ENCODE data around the gene CDR2L.
"Not testable (repeated sequence)": the region's sequence is repeated elsewhere in the genome, so short reads cannot be mapped to it uniquely, and the experiment has no call there.

CDR2L gene

DNA sequence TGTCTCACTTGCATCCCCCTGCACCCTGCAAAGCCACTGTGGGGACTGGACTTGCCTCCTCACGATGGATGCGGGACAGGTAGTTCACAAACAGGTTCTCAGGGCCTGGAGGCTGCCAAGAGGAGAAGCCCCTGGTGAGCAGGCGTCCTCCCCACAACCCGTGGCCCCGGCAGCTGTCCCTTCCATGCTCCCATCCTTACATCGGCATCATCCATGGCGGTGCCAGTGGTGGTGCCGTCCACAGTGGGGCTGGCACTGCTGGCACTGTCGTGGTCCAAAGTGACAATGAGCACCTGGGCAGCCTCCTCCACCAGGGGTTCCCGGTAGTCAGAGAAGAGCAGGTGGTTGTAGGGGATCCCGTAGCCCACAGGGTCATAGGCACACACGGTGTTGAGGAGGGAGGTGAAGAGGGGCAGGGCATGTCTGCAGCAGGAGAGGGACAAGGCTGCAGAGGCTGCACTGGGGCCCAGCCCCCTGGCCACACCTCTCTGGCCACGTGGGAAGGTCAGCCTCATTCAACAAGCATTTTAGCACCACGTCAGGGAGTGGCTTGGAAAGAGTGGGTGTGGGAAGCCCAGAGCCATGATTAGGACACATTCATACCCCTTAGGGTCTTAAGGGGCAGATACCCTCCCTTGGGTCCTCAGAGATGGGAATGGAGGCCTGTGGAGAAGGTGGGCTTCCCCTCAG, 27.5 kb upstream of the CDR2L start:
- DNase-seq (ENCODE audit: low read depth in 3 of 3, low spot score in 1 of 3) = no peak

DNA sequence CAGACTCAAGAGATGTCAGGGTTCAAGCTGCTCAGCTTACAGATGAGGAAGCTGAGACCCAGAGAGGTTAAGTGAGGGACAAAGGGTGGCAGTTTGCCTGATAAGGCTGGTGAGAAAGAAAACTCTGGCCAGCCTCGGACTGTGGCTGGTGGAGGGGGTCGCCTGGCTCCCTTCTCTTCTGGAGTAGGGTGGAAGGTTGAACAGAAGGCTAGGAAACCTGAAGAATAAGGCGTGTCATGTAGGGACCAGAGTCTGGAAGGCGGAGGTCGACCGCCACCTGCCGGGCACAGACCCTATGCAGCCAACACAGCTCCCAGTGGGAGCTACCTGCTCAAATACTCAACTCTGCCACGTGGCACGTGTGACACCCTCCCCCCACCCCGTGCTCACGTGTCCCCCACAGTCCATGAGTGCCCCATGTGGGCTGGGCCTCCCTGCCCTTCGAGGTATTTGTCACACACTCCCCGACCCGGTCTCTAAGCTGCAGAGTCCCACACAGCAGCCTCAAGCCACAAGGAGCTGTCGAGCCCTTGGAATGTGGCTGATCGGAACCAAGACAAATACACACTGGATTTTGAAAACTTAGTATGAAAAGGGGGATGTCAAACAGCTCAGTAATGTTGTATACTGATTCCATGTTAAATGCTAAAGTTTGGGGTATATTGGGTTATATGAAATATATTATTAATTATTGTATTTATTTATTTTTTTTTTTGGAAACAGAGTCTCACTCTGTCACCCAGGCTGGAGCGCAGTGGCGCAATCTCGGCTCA, 26.7 kb upstream of the CDR2L start:
- peak in 1 of 3 donors; percentile 44 for DNase-seq (ENCODE audit: low read depth in 3 of 3, low spot score in 1 of 3)

DNA sequence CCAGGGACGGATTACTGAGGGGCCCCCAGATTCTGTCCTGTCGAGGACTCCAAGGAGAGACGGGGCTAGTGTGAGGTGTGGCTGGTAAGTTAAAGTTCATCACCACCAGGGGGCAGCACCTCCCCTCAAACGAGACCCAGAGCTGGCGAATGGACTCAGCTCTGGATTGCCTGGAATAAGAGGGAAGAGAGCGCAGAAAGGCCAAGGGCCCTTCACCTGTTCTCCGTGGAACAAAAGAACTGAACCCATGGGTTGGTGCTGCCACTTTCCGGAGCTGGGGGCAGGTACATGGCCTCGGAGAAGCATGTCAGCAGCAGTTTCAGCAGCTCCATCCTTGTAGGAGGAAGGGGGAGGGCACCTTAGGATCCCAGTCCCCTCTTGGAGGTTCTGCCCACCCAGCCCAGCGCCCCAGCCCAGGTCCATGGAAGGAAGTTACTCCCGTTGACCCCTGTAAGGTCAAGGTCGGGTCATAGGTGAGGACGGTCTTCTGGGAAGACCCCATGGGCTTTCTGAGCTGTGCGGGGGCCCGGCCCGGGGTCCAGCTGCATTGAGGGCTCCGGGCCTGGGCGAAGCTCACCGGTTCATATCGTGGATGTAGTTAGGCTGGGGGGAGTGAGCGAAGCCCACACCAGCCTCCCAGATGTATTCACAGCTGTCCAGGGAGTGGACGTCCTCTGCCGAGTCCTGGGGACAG, 25.6 kb upstream of the CDR2L start:
- DNase-seq (ENCODE audit: low read depth in 3 of 3, low spot score in 1 of 3) = peak; percentile 67 to 78 (median 72)

DNA sequence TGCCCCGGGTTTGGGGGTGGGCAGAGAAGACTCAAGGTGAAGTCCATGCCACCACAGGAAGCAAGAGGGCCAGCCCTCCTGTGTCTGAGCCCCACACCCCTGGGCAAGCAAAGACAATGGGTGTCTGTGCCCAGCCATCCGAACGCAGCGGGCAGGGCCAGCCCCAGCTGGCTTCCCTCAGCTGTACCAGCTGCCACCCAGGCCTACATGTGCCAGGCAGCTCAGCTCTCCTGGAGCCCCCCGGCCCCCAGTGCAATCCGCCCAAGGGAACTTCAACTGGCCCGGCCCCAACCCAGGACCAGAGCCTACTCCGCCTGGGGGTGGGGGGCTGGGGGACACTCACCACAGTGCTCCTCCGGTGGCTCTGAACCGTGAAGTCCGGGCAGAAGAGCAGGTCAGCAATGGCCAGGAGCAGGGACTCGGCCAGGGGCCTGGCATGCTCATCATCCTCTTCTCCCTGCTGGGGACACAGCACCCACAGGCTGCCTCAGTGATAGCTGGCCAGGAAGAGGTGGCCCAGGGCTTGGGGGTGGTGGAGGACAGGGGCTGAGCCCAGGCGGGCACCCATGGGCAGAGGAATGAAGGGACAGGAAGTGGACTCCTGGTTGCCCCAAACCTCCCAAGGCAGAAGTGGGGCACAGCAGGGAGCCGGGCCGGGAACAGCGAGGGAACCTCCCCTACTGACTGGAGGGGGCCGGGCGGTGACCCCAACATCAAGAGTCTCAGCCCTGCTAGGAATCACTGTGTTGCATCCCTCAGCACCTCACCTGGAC, 24.6 kb upstream of the CDR2L start:
- DNase-seq (ENCODE audit: low read depth in 3 of 3, low spot score in 1 of 3) = no peak

DNA sequence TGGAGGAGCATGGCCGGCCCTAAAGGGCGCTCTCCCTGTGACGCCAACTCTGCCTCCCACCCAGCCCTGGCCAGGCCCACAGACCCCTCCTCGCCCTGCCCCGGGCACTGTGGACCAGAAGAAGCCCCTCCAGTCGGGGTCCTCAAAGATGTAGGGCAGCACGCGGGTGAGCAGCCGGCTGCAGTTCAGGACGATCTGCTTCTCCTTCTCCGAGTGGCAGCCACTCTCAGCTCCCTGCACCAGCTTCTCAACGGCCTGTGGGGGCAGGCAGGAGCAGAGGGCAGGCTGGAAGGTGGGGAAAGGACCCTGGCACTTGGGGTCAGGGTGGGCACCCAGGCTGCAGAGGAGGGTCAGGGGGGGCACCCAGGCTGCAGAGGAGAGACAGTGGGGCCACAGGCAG, 23.8 kb upstream of the CDR2L start:
- DNase-seq (ENCODE audit: low read depth in 3 of 3, low spot score in 1 of 3) = no peak

DNA sequence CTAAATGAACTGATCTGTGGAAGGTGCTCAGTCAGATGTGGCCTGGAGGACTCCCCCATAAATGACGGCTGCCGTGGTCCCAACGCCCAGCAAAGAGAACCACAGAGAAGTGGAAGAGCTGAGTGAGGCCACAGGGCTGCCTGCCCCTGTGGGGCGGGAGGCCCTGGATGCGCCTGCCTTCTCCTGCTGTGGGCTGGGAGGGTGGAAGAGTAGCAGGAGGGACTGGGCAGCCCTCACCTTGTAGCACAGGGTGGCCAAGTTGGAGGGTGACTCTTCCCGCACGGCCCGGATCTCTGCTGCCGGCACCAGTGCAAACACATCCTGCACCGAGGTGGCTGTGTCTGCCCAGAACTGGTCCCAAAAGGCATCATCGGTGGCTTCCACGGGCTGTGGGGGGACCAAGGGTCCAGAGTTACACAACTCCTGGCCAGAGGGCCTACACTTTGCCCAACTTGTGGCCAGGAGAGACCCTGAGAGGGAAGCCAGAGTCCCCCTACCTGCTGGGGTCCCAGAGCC, 23.1 kb upstream of the CDR2L start:
- no peak for DNase-seq (ENCODE audit: low read depth in 3 of 3, low spot score in 1 of 3)

DNA sequence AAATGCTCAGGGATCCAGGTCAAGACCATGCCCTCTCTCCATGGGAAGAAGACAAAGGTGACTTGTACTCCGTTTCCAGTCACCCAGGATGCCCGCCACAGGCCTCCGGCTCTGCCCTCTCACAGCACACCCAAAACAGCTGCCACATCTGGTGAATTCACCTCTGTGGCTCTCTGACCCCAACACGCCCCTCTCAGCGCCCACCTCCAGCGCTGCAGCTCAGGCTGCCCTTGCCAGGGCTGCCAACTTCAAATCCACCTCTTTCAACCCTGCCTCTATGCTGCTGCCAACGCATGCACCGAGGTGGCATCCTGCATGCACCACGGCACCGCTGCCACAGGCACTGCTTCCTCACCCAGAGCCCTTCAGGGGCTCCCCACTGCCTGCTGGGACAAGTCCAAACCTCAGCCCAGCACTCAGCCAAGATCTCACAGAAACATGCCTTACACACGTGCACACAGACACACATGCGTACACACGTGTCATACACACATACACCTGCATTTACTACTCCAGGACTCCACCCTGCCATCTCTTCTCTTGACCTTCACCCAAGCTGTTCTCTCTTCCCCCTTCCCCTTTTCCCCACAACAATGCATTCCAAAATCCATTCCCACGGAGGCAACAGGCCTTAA, 22.3 kb upstream of the CDR2L start:
- DNase-seq (ENCODE audit: low read depth in 3 of 3, low spot score in 1 of 3) = no peak

DNA sequence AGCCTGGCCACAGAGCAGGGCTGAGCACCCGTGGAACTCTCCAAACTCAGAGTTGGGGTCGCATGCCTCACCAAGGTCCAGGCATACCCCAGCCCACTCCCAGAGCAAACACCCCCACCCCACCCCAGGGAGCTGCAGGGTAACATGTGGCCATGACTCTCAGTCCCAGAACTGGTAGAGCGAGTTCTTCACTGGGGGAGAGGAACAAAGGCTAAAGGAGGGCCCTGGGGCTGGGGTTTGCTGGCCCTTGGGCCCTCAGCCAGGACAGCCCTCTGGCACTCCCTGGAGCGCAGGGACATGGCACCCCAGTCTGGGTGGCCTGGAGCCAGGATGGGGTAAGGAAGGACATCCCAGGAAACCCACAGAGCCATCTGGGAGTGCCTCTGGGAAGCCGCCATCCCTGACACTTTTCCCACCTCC, 19.1 kb upstream of the CDR2L start:
- DNase-seq (ENCODE audit: low read depth in 3 of 3, low spot score in 1 of 3) = no peak

DNA sequence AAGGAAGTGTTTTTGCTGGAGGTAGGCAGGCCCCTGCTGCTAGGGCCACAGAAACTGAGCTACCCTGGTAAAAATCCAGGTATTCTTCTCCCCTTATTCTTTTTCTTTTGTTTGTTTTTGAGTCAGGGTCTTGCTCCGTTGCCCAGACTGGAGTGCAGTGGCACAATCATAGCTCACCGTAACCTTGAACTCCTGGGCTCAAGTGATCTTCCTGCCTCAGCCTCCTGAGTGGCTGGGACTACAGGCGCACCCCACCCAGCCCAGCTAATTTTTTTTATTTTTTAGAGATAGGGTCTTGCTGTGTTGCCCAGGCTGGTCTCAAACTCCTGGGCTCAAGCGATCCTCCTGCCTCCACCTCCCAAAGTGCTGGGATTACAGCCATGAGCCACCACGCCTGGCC, 17.9 kb upstream of the CDR2L start:
- DNase-seq (ENCODE audit: low read depth in 3 of 3, low spot score in 1 of 3) = not testable (repeated sequence)

DNA sequence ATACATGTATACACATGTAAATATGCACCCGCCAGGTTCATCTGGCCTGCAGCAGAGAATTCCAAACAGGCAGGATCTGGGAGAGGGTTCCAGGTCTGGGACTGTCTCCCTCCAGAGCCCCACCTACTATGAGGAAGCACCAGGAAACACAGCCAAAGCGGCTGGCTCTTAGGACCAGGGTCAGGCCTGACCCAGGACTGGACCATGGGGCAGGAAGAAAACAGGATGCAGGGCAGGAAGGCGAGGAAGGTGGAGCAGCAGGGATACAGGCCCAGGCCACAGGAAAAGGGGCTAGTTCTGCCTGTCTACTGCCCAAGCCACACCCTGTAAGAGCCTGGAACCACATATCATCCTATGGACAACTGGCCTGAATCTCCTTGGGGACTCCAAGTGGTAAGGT, 17.0 kb upstream of the CDR2L start:
- no peak for DNase-seq (ENCODE audit: low read depth in 3 of 3, low spot score in 1 of 3)

DNA sequence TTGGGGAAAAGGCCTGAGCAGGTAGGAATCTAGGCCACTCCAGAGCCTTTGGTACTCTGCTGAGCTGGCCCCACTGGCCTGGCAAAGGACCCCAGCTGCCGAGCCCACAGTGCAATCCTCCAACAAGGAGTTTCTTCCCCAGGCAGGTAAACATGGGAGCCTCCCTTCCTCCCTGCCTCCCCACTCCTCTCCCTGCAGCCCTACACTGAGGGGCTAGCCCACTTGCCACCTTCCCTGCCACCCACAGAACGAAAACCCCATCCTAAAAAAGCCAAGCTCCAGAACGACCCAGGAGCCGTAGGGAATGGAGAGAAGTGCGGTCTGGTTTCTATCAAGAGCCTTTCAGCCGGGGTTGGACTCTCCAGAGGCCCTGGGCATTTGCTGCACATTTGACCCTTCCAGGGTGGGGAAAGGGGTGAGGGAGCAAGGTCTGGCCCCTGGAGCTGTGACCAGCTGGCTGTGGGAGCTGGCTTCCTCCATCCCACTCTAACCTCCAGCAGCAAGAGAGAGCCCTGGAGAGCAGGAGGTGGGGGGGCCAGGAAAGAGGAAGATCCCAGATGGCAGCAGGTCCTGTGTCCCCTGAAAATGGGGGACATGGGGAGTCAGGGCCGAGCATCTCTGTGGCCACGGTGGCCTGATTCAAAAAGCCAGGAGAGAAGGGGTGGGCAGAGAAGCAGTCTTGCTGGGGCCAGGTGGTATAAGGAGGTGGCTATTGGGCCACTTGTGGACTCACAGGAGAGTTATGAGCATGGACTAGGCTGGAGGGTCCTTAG, 16.2 kb upstream of the CDR2L start:
- no peak for DNase-seq (ENCODE audit: low read depth in 3 of 3, low spot score in 1 of 3)

DNA sequence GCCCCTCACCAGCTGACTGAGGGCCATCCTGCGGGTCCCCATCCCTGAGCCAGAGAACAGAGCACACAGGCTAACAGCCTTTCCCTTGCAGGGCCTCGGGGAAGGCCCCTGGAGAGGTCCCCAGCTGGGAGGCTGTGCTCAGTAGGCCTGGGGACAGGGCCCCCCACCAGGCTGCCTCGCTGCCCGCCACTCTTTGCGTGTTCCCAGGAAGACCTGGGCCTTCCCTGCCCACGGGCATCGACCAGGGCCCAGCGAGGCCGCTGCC, 15.7 kb upstream of the CDR2L start:
- DNase-seq (ENCODE audit: low read depth in 3 of 3, low spot score in 1 of 3) = no peak

DNA sequence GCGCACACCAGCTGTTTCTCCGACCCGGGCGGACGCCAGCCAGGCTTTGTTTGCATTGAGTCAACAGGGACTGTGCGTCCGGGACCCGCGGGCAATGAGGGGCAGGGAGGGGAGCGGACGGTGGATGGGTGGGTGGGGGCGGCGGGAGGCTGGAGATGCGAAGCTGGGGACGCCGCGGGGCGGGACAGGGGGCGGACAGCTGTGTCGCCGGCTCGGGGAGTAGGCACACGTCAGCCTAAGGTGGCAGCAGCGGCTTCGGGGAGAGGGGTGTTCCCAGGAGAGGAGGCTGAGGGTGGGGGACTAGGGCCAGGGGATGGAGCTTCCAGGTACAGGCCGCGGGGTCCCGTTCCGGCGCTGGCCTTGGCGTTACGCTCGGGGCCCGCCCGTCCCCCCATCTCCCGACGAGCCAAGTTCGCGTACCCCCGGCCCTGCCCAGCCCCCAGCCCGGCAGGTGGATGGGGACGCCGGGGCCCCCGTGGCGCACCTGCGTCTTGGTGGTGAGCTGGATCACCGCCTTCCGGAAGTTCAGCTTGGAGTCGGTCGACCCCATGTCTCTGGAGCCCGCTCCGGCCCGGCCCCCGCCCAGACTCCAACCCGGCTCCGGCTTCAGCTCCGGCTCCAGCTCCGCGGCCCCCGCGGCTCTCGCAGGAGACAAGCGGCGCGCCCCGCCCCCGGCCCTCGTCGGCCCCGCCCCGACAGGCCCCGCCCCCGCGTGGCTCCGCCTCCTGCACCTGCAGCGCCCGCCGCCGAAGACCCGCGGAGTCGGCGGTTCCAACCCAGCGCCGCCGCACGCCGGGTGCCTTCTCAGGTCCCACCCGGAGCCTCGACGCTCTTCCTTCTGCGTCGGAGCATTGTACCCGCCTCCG, 15.1 kb upstream of the CDR2L start, which contains the start of gene HID1:
Gene HID1, minus strand, starts transcription at position 653 of the 866 bp plus-strand sequence. Its CDS starts 103 bp downstream, at position 550.
- DNase-seq (ENCODE audit: low read depth in 3 of 3, low spot score in 1 of 3) = peak; percentile 46 to 80 (median 71)

DNA sequence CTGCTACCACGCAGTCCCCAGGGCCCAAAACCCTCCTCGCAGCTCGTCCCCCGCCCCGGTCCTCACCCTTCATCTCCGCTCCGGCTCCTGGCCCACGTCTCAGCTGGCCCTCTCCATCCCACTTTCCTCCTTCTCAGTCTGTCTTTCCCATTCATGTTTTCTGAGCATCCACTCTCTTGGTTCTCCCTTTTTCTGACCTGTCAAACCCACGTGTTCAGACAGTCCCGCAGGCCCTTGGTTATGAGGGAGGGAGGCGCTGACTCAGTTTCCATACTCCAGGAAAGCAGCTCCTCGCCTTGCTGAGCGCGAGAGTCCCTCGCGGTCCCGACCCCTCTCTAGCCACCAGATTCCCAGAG, 14.5 kb upstream of the CDR2L start:
- no peak for DNase-seq (ENCODE audit: low read depth in 3 of 3, low spot score in 1 of 3)

DNA sequence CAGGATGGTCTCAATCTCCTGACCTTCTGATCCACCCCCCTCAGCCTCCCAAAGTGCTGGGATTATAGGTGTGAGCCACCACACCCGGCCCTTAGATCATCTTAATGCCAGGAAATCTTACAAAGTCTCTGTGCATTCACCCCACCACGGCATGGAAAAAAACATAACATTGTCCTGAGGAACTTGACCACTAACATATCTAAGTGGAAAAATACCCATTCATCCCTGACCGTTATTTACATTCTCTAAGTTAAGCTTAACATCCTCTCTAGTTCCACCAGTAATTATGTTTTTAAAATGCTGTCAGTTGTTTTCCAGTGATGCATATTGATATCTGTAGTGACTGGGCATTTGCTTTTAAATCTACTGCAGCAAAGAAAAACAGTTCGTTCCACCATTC, 11.5 kb upstream of the CDR2L start:
- no peak for DNase-seq (ENCODE audit: low read depth in 3 of 3, low spot score in 1 of 3)

DNA sequence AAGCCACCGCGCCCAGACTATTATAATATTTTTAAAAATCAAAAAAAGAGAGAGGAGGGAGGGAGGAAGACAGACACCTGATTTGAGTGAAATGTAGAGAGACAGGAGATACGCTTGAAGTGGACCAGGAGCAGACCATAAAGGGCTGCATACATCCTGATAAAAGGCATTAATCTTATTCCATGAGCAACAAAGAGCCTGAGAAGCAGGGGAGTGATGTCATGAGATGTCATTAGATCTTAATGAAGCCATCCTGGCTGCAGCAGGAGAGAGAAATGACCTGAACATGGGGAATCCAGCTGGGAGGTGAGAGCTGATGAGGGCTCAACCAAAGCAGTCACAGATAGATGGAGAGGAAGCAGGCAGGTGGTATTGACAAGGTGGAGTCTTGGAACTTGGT, 9.6 kb upstream of the CDR2L start:
- DNase-seq (ENCODE audit: low read depth in 3 of 3, low spot score in 1 of 3) = no peak

DNA sequence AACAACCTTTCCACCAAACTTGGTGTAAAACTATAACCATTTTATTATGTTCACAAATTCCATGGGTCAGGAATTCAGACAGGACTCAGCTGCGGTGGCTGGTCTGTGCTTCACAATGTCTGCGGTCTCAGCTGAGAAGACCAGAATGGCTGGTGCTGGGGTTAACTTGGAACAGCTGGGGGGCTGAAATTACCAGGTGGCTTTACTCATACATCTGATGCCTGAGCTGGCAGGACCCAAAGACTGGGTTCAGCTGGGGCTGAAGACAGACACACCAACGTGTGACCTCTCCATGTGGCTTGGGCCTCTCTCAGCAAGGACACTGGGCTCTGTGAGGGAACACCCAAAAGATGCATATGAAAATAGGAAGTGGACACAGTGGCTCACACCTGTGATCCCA, 9.2 kb upstream of the CDR2L start:
- no peak for DNase-seq (ENCODE audit: low read depth in 3 of 3, low spot score in 1 of 3)

DNA sequence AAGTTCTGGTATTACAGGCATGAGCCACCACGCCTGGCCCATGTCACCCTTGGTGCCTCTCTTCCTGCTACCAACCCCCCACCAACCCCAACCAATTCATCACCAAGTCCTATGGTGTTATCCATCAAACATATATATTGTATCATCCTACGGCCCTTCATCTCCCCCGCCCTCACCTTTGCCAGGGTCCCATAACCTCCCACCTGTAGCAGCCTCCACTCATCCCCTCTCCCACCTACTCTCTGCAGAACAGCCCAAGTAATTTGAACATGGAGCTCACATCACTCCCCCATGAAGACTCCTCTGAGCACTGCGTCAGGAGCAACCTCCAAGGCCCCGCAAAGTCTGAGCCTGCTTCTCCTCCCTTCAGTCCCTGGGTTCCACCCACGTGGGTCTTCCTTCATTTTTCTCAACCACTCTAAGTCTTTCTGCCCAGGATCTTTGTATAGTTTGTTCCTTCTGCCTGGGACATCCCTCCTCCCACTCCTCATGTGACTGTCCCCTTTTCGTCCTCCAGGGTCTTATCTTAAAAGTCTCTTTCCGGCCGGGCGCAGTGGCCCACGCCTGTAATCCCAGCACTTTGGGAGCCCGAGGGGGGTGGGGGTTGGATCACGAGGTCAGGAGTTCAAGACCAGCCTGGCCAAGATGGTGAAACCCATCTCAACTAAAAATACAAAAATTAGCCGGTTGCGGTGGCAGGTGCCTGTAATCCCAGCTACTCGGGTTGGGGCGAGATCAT, 7.9 kb upstream of the CDR2L start:
- no peak for DNase-seq (ENCODE audit: low read depth in 3 of 3, low spot score in 1 of 3)

All from stimulated activated CD4-positive, alpha-beta T cell treated with anti-CD3 and anti-CD28 coated beads, TNF-alpha, amount 100 ng/mL, for 1 hour (primary cell).